Measurements from ENCODE around the gene PRKCA. TPM values are rescaled to one million over a fixed set of nuclear protein-coding genes. Genes with fewer than 3 reads are reported as not detected.
"Not testable (repeated sequence)": the region's sequence is repeated elsewhere in the genome, so short reads cannot be mapped to it uniquely, and the experiment has no call there.

Gene PRKCA
- total RNA-seq, 1 experiment from 2014 or later = 29.6 TPM

DNA sequence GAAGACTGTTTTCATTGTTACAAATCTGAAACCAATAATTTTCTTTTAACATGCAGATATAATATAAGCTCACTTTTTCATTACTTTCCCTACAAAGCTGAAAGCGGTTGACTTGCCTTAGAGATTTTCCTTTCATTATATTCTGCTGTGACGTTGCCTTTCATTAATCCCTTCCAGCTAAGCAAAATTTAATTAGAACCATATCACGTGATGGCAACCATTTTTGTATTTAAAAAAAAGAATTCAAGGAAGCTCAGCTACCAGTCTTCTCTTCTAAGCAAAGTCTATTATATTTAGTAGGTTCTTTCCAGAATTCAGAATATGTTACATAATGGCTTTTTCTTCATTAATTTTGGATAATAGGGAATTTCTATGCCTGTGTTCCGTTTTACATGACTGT lies 186.5 kb downstream of the PRKCA start:
- Histone ChIP-seq H3K4me3 (ENCODE audit: low read depth, low read length) (no peak overlapping the region), H3K9me3 (no peaks in the 10 kb centered on the region), H3K27me3 (replicated peaks; ENCODE audit: control insufficient read depth, insufficient read depth, low read length) (no peaks in the 10 kb centered on the region), H3K4me1 (peaks cover 20% of the 10 kb centered on the region), H3K36me3 (ENCODE audit: control insufficient read depth, insufficient read depth, low read length) (no peaks in the 10 kb centered on the region)
- H3K4me1 Mint-ChIP-seq (ENCODE audit: low read depth, unreplicated experiment) = peaks cover 12% of the 10 kb centered on the region
- no peak overlapping the region for H3K4me3 Mint-ChIP-seq (ENCODE audit: unreplicated experiment)
- BruUV-seq (replicated peaks) = no TSS peak
- H3K27me3 Mint-ChIP-seq (ENCODE audit: insufficient read depth, unreplicated experiment) = no peaks in the 10 kb centered on the region
- intact Hi-C loops (cut with micrococcal nuclease; ENCODE audit: unreplicated experiment) = no loop called here
- H3K9me3 Mint-ChIP-seq (ENCODE audit: unreplicated experiment) = no peaks in the 10 kb centered on the region
- ChIA-PET CTCF (no interaction called here), POLR2A (no interaction called here)
- no peak for DNase-seq
- H3K27ac Mint-ChIP-seq (ENCODE audit: unreplicated experiment) = no peak overlapping the region
- no peak for TF ChIP-seq CTCF (IDR thresholded peaks at IDR 0.05; ENCODE audit: insufficient read depth in 1 of 2, low read depth in 1 of 2, low read length in 1 of 2, severe bottlenecking in 1 of 2, unreplicated experiment in 1 of 2)
- H3K36me3 Mint-ChIP-seq (ENCODE audit: insufficient read depth, unreplicated experiment) = no peaks in the 10 kb centered on the region

DNA sequence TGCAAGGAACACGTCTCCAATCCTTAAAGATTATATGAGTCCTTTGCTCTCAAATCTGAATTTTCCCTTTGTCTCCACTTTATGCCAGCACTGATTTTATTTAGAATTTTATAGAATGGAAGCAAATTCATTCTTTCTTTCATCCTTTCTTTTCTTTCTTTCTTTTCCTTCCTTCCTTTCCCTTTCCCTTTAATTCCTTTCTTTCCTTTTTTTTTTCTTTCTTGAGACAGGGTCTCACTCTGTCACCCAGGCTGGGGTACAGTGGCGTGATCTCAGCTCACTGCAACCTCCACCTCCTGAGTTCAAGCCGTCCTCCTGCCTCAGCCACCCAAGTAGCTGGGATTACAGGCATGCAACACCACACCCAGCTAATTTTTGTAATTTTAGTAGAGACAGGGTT lies 187.2 kb downstream of the PRKCA start:
- H3K36me3 ChIP-seq (ENCODE audit: control insufficient read depth, insufficient read depth, low read length); POLR2A ChIA-PET; H3K9me3 ChIP-seq; H3K4me3 ChIP-seq (ENCODE audit: low read depth, low read length); DNase-seq; H3K27me3 Mint-ChIP-seq (ENCODE audit: insufficient read depth, unreplicated experiment); intact Hi-C loops (cut with micrococcal nuclease; ENCODE audit: unreplicated experiment); H3K36me3 Mint-ChIP-seq (ENCODE audit: insufficient read depth, unreplicated experiment); BruUV-seq (replicated peaks); H3K27me3 ChIP-seq (replicated peaks; ENCODE audit: control insufficient read depth, insufficient read depth, low read length); H3K27ac Mint-ChIP-seq (ENCODE audit: unreplicated experiment); H3K4me3 Mint-ChIP-seq (ENCODE audit: unreplicated experiment); CTCF ChIA-PET; H3K9me3 Mint-ChIP-seq (ENCODE audit: unreplicated experiment): not testable (repeated sequence)
- H3K4me1 ChIP-seq = peaks cover 20% of the 10 kb centered on the region
- peaks cover 12% of the 10 kb centered on the region for H3K4me1 Mint-ChIP-seq (ENCODE audit: low read depth, unreplicated experiment)

DNA sequence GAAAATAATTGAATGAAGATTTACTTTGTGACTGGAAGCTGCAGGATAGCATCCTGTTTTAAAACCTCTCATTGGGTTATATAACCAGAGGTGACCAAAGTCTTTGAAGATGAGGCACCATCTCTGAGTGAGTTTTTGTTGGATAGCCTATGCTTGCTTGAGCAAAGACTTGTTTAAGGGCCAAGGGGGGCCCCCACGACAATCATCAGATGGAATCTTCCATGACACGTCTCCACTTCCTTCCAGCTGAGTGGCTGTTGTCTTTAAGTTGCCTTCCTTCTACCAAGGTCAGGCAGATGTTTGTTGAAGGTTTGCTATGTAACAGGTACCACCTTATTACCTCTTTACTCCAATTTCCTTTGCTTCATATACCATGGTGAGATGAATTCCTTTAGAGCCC lies 188.8 kb downstream of the PRKCA start:
- intact Hi-C loops (cut with micrococcal nuclease; ENCODE audit: unreplicated experiment) = no loop called here
- H3K36me3 ChIP-seq (ENCODE audit: control insufficient read depth, insufficient read depth, low read length) = no peaks in the 10 kb centered on the region
- H3K36me3 Mint-ChIP-seq (ENCODE audit: insufficient read depth, unreplicated experiment) = no peaks in the 10 kb centered on the region
- H3K27me3 ChIP-seq (replicated peaks; ENCODE audit: control insufficient read depth, insufficient read depth, low read length) = no peaks in the 10 kb centered on the region
- TF ChIP-seq CTCF (IDR thresholded peaks at IDR 0.05; ENCODE audit: insufficient read depth in 1 of 2, low read depth in 1 of 2, low read length in 1 of 2, severe bottlenecking in 1 of 2, unreplicated experiment in 1 of 2) = no peak
- H3K4me1 Mint-ChIP-seq (ENCODE audit: low read depth, unreplicated experiment) = peaks cover 12% of the 10 kb centered on the region
- CTCF ChIA-PET = no interaction called here
- H3K4me1 ChIP-seq = peaks cover 20% of the 10 kb centered on the region
- no TSS peak for BruUV-seq (replicated peaks)
- DNase-seq = no peak
- H3K9me3 ChIP-seq = no peaks in the 10 kb centered on the region
- H3K9me3 Mint-ChIP-seq (ENCODE audit: unreplicated experiment) = no peaks in the 10 kb centered on the region
- no peak overlapping the region for H3K27ac Mint-ChIP-seq (ENCODE audit: unreplicated experiment)
- no peaks in the 10 kb centered on the region for H3K27me3 Mint-ChIP-seq (ENCODE audit: insufficient read depth, unreplicated experiment)
- POLR2A ChIA-PET = no interaction called here
- no peak overlapping the region for H3K4me3 ChIP-seq (ENCODE audit: low read depth, low read length)
- H3K4me3 Mint-ChIP-seq (ENCODE audit: unreplicated experiment) = no peak overlapping the region

DNA sequence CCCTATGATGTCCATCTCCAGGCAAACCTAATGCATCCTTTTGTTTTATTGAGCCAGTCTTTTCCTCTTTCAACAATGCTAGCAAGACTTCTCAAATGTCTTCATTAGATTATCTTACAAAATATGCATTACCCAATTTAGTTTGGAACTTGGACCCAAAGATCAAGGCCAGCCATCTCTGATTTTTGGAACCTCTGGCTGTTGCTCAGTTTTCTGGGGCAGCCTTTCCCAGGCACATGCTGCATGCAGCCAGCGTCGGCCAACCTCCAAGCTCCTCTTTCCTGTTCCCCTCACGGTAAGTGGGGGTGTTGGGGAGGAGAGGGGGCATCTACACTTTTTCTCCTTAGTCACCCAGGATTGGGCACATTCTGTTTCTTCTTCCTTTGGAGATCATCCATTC lies 189.3 kb downstream of the PRKCA start:
- no peaks in the 10 kb centered on the region for H3K9me3 ChIP-seq
- no peak for DNase-seq
- no peak overlapping the region for H3K4me3 Mint-ChIP-seq (ENCODE audit: unreplicated experiment)
- POLR2A ChIA-PET = no interaction called here
- H3K4me1 ChIP-seq = peaks cover 20% of the 10 kb centered on the region
- no peak overlapping the region for H3K4me3 ChIP-seq (ENCODE audit: low read depth, low read length)
- no peaks in the 10 kb centered on the region for H3K36me3 ChIP-seq (ENCODE audit: control insufficient read depth, insufficient read depth, low read length)
- H3K27ac Mint-ChIP-seq (ENCODE audit: unreplicated experiment) = no peak overlapping the region
- H3K36me3 Mint-ChIP-seq (ENCODE audit: insufficient read depth, unreplicated experiment) = no peaks in the 10 kb centered on the region
- H3K27me3 Mint-ChIP-seq (ENCODE audit: insufficient read depth, unreplicated experiment) = no peaks in the 10 kb centered on the region
- intact Hi-C loops (cut with micrococcal nuclease; ENCODE audit: unreplicated experiment) = no loop called here
- peaks cover 12% of the 10 kb centered on the region for H3K4me1 Mint-ChIP-seq (ENCODE audit: low read depth, unreplicated experiment)
- no peaks in the 10 kb centered on the region for H3K9me3 Mint-ChIP-seq (ENCODE audit: unreplicated experiment)
- no TSS peak for BruUV-seq (replicated peaks)
- no peak for TF ChIP-seq CTCF (IDR thresholded peaks at IDR 0.05; ENCODE audit: insufficient read depth in 1 of 2, low read depth in 1 of 2, low read length in 1 of 2, severe bottlenecking in 1 of 2, unreplicated experiment in 1 of 2)
- CTCF ChIA-PET = no interaction called here
- no peaks in the 10 kb centered on the region for H3K27me3 ChIP-seq (replicated peaks; ENCODE audit: control insufficient read depth, insufficient read depth, low read length)

Data from Caco-2 (cell line).